NCI-H2107 treated with DMSO at 0.1 percent for 48 hours (cell line): ENCODE results near the gene VPREB3.
"Not testable (repeated sequence)": the region's sequence is repeated elsewhere in the genome, so short reads cannot be mapped to it uniquely, and the experiment has no call there.

Experiments
- DNase-seq: peaks from one replicate; lab custom pipeline; 2025; ENCODE audit not compliant: unreplicated experiment; lab: John Stamatoyannopoulos, UW

The VPREB3 gene

DNA sequence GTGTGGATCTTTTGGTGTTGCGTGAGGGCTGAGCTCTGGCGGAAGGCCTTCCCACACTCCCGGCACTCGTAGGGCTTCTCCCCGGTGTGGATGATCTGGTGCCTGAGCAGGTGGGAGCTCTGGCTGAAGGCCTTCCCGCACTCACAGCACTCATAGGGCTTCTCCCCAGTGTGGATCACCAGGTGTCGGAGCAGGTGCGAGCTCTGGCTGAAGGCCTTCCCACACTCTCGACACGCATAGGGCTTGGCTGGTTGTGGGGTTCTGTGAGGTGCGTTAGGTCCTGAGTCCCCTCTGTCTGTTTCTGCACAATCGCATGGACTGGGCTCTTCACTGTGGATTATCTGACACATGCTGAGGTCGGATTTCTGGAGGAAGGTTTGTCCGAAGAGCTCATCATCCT lies 9.7 kb downstream of the VPREB3 start:
- no peak for DNase-seq

DNA sequence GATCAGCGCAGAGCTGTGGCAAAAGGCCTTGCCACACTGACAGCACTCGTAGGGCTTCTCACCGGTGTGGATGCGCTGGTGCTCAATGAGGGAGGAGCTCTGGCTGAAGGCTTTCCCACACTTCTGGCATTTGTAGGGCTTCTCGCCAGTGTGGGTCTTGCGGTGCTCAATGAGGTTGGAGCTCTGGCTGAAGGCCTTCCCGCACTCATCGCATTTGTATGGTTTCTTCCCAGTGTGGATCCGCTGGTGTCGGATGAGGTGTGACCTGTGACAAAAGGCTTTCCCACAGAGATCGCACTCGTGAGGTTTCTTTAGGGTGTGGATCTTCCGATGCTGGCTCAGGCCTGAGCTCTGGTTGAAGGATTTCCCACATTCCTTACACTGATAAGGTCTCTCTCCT lies 10.2 kb downstream of the VPREB3 start:
- DNase-seq, result no peak

DNA sequence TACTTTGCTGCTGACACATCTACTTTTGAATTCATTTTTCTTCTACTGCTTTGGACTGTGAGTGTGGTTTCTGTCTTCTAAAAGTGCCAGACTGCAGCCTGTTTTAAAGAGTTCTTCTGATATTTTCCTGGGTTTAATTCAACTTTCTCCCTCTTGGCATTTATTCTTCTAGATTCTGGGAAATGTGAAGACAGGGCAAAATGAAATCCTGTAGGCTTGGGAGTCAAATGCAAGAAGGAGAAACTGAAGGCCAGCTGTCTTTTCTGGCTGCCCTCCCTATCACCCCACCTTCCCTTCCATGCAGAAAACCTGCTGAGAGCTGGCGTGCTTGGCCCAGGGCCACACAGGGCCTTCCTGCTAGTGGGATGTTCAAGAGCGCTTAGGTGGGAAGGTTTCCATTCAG lies 10.9 kb downstream of the VPREB3 start:
- no peak for DNase-seq

DNA sequence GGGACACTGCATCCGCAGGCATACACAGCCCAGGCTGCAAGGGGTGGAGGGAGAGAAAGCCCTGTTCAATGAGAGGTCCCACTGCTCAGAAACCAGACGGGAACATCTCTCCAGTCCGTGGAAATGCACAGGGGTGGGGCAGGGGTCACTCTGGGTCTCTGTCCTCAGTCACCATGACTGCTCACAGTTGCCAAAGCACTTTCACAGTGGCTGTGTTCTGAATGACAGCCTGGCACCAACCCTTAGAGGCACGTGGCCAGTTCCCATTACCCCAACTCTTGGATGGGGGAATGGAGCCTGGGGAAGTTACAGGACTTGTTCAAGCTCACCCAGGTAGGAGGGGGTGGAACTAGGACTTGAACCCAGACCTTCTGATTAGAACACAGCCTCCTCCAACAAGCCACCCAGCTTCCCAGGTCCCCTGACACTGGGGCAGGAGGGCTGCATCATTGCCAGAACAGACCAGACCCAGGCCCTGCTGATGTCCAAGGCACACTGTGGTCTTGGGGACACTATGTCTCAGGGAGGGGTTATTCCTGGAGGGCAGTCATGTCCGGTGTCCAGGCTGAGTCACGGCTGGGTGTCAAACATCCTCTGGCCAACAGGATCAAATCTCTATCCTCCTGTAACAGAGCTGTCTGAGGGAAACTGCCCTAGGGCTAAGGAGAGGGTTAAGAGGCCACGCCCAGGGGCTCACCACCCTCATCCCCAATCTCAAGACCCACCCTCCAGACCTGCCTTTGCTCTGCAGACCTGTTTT lies 11.5 kb downstream of the VPREB3 start:
- no peak for DNase-seq

DNA sequence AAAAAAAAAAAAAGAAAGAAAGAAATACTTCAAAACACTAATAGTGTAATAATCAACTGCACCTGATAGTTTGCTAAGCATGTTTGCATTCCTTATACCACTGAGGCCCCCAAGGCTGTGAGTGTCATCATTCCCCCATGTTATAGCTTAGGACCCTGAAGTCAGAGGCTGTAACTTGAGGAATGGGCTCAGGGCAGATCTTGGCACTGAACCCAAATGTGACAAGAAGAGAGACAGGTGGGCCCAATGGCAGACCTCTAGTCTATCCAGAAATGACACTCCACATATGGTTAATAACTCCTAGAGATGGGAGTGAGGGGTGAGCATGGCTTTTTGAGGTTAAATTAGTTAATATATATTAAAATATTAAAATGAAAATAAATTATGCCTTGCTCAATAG lies 16.5 kb downstream of the VPREB3 start:
- no peak for DNase-seq

DNA sequence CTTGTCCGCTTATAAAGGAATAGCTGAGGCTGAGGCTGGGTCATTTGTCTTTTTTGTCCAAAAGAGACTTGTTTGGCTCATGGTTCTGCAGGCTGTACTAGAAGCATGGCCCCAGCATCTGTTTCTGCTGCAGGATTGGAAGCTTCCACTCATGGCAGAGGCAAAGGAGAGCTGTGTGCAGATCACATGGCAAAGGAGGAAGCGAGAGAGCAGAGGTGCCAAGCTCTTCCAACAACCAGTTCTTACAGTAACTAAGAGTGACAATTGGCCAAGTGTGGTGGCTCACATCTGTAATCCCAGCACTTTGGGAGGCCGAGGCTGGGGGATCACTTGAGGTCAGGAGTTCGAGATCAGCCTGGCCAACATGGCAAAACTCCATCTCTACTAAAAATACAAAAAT lies 26.1 kb downstream of the VPREB3 start:
- not testable (repeated sequence) for DNase-seq

DNA sequence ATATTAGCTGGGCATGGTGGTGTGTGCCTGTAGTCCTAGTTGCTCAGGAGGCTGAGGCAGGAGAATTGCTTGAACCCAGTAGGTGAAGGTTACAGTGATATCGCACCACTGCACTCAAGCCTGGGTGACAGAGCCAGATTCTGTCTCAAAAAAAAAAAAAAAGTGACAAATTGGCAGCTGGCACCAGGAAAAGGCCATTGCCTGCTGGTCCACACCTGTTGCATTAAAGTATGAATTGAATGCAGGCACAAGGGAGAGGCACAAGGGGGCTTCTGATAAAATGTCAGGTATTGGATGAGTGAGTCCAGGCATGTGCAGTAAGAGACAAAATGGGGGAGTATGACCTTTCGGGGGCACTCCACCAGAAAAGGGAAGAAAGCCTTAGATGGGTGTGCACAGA lies 31.5 kb downstream of the VPREB3 start:
- DNase-seq, result no peak

DNA sequence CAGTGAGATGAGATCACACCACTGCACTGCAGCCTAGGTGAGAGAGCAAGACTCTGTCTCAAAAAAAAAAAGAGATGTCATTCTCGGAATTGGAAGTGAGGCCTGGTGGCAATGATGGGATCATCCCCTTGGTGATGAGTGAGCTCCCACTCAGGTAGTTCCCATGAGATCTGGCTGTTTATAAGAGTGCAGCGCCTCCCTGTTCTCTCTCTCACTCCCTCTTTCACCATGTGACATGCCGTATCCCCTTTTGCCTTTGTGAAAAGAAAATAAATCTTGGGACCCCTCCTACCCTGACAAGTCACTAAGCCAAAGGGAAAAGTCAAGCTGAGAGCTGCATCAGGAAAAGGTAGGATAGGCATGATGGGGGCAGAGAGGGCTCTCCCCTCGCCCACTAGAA lies 32.1 kb downstream of the VPREB3 start:
- no peak for DNase-seq

DNA sequence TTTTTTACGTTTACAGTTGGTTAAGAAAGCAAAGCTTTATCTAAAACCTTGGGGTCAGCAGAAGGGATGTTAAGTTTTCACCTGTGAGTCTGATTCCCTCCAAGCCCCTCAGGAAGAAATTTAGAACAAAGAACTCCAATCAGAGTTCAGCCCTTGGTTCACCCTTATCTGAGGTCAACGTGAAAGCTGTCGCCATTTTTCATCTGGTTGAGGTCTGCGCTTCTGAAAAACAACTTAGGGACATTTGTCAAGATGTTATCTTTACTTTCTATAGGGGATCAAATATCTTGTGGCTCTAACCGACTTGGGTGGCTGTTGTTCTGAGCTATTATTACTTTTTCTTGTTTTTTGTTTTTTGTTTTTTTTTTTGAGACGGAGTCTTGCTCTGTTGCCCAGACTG lies 33.4 kb downstream of the VPREB3 start:
- DNase-seq, result no peak

DNA sequence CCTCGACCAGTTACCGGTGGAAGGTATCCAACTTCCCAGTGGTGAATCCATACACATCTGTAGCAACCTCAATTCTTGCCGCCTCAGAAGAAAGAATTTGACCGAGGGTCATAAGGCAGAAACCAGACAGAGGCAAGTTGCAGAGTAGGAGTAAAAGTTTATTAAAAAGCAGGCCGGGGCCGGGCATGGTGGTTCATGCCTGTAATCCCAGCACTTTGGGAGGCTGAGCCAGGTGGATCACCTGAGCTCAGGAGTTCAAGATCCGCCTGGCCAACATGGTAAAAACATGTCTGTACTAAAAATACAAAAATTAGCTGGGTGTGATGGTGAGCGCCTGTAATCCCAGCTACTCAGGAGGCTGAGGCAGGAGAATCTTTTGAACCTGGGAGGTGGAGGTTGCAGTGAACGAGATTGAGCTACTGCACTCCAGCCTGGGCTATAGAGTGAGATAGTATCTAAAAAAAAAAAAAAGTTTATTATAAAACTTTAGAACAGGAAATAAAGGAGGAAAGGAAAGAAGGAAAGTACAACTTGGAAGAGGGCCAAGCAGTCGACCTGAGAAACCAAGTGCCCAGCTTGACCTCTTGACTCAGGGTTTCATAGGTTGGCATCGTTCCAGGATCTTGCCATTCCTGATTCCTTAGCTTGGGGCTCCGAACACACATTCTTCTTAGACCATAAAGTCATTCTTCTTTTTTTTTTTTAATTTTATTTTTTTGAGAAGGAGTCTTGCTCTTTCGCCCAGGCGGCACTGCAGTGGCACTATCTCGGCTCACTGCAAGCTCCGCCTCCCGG lies 35.7 kb downstream of the VPREB3 start:
- DNase-seq, result no peak

DNA sequence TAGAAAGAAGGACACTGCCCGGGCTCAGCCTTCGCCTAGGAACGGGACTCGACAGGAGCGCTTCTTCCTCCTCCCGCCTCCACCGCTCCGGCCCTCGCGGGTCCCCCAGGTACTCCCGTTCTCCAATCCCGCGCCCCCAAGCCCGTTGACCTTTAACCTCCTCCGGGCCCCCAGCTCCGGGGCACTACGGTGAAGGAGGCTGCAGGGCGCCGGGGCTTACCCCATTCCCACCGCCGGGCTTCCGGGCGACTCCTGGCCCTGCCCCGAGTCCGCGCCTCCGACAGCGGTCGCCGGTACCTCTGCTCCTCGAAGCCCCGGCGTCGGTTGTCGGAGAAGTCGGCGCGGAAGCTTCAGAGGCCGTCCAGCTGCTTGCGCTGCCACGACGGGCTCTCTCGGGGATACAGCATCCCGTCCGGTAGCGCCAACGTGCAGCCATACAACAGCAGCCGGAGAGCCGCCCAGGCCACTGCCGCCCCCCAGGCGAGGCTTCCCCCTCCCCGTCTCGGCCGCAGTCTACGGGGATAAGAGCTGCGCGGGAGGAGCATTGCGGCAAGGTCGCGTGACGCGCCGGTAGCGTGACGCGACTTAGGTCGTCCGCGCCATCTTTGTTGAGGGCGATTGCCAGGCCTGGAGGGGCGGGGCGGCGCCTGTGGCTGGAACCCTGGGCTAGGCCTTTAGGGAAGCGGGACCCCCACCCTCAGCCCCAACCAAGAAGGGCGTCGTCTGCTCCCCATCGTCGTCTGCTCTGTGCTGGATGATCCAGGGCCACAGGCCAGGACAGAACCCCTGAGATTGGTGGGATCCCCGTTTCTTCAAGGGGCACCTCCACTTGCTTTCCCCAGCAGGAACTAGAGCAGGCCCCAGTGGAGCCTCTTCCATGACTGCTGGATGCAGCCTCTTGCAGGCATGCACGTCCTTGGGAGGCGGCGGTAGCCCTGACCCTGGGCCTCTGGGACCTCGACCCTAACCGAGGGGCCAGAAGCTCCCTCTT lies 37.1 kb downstream of the VPREB3 start:
- peak; percentile 25 for DNase-seq

DNA sequence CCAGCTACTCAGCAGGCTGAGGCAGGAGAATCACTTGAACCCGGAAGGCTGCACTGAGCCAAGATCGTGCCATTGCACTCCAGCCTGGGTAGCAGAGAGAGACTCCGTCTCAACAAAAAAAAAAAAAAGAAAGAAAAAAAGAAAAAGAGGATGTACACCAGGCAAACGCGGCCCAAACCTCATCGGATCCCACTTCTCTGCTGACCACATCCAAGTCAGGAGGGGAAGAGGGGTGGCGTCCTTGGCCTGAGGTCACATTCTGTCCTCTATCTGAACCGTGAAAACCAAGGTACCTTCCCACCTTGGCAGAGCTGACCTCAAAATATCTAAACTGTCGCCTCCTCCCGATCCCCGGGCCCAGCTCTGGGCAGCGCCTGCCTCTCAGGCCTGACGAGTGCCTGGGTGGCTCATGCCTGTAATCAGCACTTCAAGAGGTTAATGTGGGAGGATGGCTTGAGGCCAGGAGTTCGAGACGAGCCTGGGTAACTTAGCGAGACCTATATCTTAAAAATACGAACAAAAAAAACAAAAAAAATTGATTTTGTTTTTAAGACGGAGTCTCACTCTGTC lies 38.3 kb downstream of the VPREB3 start:
- DNase-seq, result no peak

DNA sequence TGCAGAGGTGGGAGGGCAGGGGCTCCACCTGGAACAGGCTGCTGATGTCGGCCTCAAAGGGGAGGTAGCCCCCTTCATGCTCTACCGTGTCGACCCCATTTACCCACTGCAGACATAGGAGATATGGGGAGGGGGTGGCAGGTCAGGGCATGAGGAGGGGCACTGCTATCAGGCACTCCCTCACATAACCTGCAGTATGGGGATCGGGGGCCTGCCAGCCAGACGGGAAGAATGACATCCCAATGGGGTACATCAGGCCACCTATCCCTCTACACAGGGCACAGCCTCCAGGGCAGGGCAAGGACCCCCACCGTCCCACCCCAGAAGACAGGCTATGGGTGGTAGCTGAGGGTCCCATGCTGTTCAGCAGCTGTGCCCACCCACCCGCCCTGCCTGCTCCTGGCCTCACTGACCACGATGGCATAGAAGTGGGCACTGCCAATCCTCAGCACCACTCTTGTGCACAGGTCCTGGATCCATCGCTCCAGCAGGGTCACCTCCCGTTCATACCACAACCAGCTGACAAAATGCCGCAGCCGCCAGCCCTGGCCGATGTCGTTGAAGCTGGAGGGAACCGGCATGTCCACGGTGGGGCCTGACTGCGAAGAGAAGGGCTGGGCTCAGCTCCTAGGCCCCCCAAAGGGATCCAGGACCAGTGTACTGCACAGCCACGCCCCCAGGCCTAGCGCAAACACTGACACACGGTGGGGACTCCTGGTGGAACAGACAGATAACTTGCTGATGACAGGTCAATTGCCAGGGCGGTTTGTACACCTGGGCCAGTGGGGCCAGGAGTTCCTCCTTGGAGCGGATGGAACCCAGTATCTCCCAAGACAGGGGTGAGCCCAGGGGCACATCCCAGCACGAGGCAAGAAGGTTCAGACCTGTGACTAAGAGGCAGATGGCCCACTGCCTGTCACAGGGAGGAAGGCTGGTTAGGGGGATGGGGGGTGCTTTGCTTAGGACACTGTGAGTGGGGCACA lies 39.3 kb downstream of the VPREB3 start:
- DNase-seq, result no peak

DNA sequence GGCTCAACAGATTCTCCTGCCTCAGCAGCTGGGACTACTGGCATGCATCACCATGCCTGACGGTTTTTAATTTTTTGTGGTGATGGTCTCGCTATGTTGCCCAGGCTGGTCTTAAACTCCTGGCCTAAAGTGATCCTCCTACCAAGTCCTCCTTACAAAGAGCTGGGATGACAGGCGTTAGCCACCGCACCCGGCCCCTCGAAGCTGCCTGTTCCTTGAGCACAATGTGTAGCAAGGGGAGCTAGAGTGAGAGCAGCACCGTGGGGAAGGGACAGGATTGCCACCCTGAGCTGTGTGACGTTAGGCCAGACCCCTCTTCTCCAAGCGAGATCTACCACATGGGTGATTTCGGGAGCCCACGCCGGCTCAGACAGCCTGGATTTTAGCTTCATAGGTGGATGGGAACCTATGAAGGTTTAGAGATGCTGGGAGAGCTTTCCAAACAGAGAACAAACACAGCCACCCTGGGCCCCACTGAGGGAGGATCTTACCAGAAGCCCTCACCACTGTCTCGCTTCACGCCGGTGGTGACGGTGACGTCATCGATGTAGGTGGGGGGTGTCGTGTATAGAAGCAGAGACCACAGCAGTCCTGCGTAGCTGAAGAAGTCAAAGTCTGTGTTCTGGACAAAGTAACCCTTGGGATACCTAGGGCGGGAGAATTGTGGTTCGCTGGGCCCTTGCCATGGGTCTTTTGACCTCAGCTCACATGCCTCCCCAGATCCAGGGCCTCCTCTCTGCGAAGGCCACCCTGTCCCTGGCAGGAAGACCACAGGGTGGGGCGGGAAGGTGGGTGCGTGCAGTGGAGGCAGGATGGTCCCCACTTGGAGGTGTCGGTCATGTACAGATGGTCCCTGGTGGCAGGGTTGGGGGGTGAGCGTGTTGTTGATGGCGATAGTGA lies 40.3 kb downstream of the VPREB3 start:
- no peak for DNase-seq

DNA sequence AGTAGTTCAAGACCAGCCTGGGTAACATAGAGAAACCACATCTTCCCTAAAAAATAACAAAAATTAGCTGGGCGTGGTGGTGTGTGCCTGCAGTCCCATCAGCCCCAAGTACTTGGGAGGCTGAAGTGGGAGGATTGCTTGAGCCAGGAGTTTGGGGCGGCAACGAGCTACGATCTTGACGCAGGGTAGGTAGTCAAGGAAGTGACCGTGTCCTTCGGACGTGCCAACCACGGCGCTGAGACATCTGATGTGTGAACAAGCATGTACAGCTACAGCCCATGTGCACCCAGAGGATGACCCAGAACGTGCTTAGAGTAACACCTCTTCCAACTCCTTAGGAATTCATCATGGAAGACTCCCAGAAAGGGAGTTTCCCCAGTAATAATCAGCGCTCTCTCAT lies 42.0 kb downstream of the VPREB3 start:
- no peak for DNase-seq

DNA sequence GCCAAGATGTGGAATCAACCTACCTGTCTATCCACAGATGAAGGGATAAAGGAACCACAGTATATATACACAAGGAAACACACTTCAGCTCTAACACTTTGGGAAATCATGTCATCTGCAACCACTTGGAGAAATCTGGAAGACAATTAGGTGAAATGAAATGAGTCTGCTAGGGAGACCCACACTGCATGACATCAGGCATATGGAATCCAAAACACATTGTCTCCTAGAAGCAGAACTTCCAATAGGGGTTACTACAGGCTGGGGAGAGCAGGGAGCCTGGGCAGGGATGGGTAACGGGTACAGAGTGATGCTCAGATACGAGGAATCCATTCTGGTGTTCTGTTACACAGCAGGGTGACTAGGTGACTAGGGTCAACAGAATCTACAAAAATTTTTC lies 45.1 kb downstream of the VPREB3 start:
- DNase-seq, result no peak

DNA sequence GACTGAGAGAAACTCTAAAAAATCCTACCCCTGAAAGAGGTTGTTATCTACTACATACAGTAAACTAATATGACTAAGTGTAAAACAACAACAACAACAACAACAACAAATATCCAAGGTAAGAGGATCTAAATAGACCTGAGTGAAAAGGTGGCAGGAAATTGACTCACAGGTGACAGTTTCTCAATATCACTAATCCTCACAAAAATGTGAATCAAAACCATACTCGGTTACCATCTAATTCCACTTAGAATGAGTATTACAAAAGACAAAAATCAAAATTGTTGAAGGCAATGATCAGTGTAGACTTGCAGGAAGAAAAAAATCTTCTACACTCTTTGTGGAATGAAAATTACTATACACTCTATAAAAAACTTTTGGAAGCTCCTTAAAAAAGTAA lies 46.0 kb downstream of the VPREB3 start:
- DNase-seq, result no peak

DNA sequence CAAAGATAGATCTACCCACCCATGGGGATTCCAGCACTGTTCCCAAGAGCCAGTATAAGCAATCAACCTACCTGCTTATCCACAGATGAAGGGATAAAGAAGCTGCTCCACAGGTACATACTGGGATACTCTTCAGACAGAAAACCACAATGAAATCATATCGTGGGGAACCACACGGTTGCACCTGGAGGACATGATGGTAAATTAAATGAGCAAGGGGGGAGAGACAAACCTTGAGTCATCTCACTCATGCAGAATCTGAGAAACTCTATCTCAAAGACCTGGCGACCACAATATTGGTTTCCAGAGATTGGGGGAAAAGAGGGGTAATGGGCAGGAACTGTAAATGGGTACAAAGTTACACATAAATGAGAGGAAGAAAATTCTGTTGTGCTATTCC lies 48.9 kb downstream of the VPREB3 start:
- no peak for DNase-seq

DNA sequence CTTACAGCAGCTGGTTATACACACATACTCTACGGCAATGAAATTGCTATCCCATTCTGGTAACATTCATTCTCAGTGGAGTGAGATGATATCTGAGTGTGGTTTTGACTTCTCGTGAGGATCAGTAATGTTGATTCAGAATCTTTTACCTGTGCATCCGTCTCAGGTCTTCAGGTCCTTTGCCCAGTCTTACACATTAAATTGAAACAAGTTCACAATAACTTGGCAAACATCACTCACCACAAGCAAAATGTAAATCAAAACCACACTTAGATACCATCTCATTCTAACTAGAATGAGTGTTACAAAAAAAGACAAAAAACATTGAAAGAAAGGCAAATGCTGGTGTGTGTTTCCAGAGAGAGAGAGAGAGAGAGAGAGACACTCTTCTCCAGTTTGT lies 49.4 kb downstream of the VPREB3 start:
- no peak for DNase-seq
